ENCODE measurements around the gene IMPG2. TPM values are rescaled to one million over a fixed set of nuclear protein-coding genes. Genes with fewer than 3 reads are reported as not detected.
"Not testable (repeated sequence)": the region's sequence is repeated elsewhere in the genome, so short reads cannot be mapped to it uniquely, and the experiment has no call there.

IMPG2 gene
- total RNA-seq (2014; rRNA removed; shearing (Covaris generic); ENCODE audit: low replicate concordance) = under 0.01 and 0.89 TPM in 2 replicates

GRCh38 chr3:101320475-101320874, at the start of gene IMPG2:
TSS of gene IMPG2 (minus strand) at chr3:101320575. CDS start at chr3:101320372, 203 bp downstream.
- no peaks in the 10 kb centered on the region for H3K9me3 ChIP-seq
- no peaks in the 10 kb centered on the region for H3K27me3 ChIP-seq
- H3K36me3 ChIP-seq = no peaks in the 10 kb centered on the region
- no peak for DNase-seq
- no peak within 1 kb of the TSS for H3K4me3 ChIP-seq

GRCh38 chr3:101362406-101362805, 42.0 kb upstream of the IMPG2 start:
- H3K9me3 ChIP-seq = peaks cover 9% of the 10 kb centered on the region; the same call in 1 of the 2 replicates
- no peak for DNase-seq
- no peak overlapping the region for H3K4me3 ChIP-seq
- H3K36me3 ChIP-seq = peaks cover 12% of the 10 kb centered on the region
- no peaks in the 10 kb centered on the region for H3K27me3 ChIP-seq

- no peak overlapping the region for H3K4me3 ChIP-seq
- H3K36me3 ChIP-seq = no peaks in the 10 kb centered on the region
- DNase-seq = no peak
- H3K27me3 ChIP-seq = no peaks in the 10 kb centered on the region
- H3K9me3 ChIP-seq = no peaks in the 10 kb centered on the region; the same call in 1 of the 2 replicates
These were observed 31.5 kb upstream of the IMPG2 start for GRCh38 chr3:101351829-101352228.

GRCh38 chr3:101340591-101340990, 20.2 kb upstream of the IMPG2 start:
- no peak overlapping the region for H3K4me3 ChIP-seq
- no peaks in the 10 kb centered on the region for H3K9me3 ChIP-seq
- H3K36me3 ChIP-seq = no peaks in the 10 kb centered on the region
- H3K27me3 ChIP-seq = no peaks in the 10 kb centered on the region
- DNase-seq = no peak

- no peaks in the 10 kb centered on the region for H3K9me3 ChIP-seq
- no peak for DNase-seq
- H3K4me3 ChIP-seq = no peak overlapping the region
- H3K27me3 ChIP-seq = no peaks in the 10 kb centered on the region
- no peaks in the 10 kb centered on the region; the same call in 1 of the 2 replicates for H3K36me3 ChIP-seq
These were observed 13.5 kb upstream of the IMPG2 start for GRCh38 chr3:101333883-101334282.

- no peaks in the 10 kb centered on the region; the same call in 1 of the 2 replicates for H3K36me3 ChIP-seq
These were observed 8.8 kb upstream of the IMPG2 start for GRCh38 chr3:101329016-101329673.

GRCh38 chr3:101325393-101326134, 5.2 kb upstream of the IMPG2 start:
- no peaks in the 10 kb centered on the region; the same call in 1 of the 2 replicates for H3K36me3 ChIP-seq

More at GRCh38 chr3:101329016-101329673, 8.8 kb upstream of the IMPG2 start:
- Histone ChIP-seq H3K4me3 (no peak overlapping the region), H3K27me3 (no peaks in the 10 kb centered on the region), H3K9me3 (no peaks in the 10 kb centered on the region)
- DNase-seq = no peak

GRCh38 chr3:101319531-101319930, 844 bp downstream of the IMPG2 start:
- Histone ChIP-seq H3K4me3 (no peak overlapping the region), H3K27me3 (no peaks in the 10 kb centered on the region), H3K36me3 (no peaks in the 10 kb centered on the region), H3K9me3 (no peaks in the 10 kb centered on the region)
- no peak for DNase-seq

More at GRCh38 chr3:101325393-101326134, 5.2 kb upstream of the IMPG2 start:
- no peak overlapping the region for H3K4me3 ChIP-seq
- no peaks in the 10 kb centered on the region for H3K27me3 ChIP-seq
- H3K9me3 ChIP-seq = no peaks in the 10 kb centered on the region
- DNase-seq = no peak

GRCh38 chr3:101312545-101312944, 7.8 kb downstream of the IMPG2 start:
- DNase-seq = no peak
- H3K36me3 ChIP-seq = no peaks in the 10 kb centered on the region; the same call in 1 of the 2 replicates
- H3K27me3 ChIP-seq = no peaks in the 10 kb centered on the region
- peaks cover 18% of the 10 kb centered on the region for H3K9me3 ChIP-seq
- H3K4me3 ChIP-seq = no peak overlapping the region

GRCh38 chr3:101311676-101312075, 8.7 kb downstream of the IMPG2 start:
- Histone ChIP-seq H3K9me3 (peaks cover 22% of the 10 kb centered on the region), H3K27me3 (no peaks in the 10 kb centered on the region), H3K4me3 (no peak overlapping the region), H3K36me3 (no peaks in the 10 kb centered on the region; the same call in 1 of the 2 replicates)
- no peak for DNase-seq

- Histone ChIP-seq H3K27me3 (no peaks in the 10 kb centered on the region), H3K4me3 (no peak overlapping the region), H3K36me3 (no peaks in the 10 kb centered on the region; the same call in 1 of the 2 replicates), H3K9me3 (peaks cover 22% of the 10 kb centered on the region)
- no peak for DNase-seq
These were observed 9.4 kb downstream of the IMPG2 start for GRCh38 chr3:101310978-101311375.

GRCh38 chr3:101308147-101308772, 12.1 kb downstream of the IMPG2 start:
- peaks cover 22% of the 10 kb centered on the region for H3K9me3 ChIP-seq
- H3K27me3 ChIP-seq, DNase-seq, H3K4me3 ChIP-seq, H3K36me3 ChIP-seq: not testable (repeated sequence)

GRCh38 chr3:101303836-101304235, 16.5 kb downstream of the IMPG2 start:
- H3K4me3 ChIP-seq = no peak overlapping the region
- H3K36me3 ChIP-seq = no peaks in the 10 kb centered on the region; the same call in 1 of the 2 replicates
- no peaks in the 10 kb centered on the region for H3K27me3 ChIP-seq
- peaks cover 20% of the 10 kb centered on the region for H3K9me3 ChIP-seq
- DNase-seq = no peak

- Histone ChIP-seq H3K36me3 (no peaks in the 10 kb centered on the region), H3K4me3 (no peak overlapping the region), H3K9me3 (peaks cover 16% of the 10 kb centered on the region), H3K27me3 (no peaks in the 10 kb centered on the region)
- DNase-seq = no peak
These were observed 17.2 kb downstream of the IMPG2 start for GRCh38 chr3:101303089-101303731.

- Histone ChIP-seq H3K27me3 (no peaks in the 10 kb centered on the region), H3K4me3 (no peak overlapping the region), H3K9me3 (peaks cover 12% of the 10 kb centered on the region), H3K36me3 (no peaks in the 10 kb centered on the region)
- no peak for DNase-seq
These were observed 20.3 kb downstream of the IMPG2 start for GRCh38 chr3:101300073-101300472.

- Histone ChIP-seq H3K27me3 (no peaks in the 10 kb centered on the region), H3K36me3 (no peaks in the 10 kb centered on the region), H3K4me3 (no peak overlapping the region), H3K9me3 (no peaks in the 10 kb centered on the region; the same call in 1 of the 2 replicates)
- DNase-seq = no peak
These were observed 28.3 kb downstream of the IMPG2 start for GRCh38 chr3:101292027-101292426.

- Histone ChIP-seq H3K36me3 (no peaks in the 10 kb centered on the region), H3K4me3 (no peak overlapping the region), H3K9me3 (no peaks in the 10 kb centered on the region), H3K27me3 (no peaks in the 10 kb centered on the region)
- DNase-seq = no peak
These were observed 32.1 kb downstream of the IMPG2 start for GRCh38 chr3:101288294-101288693.
